Lung microvascular endothelial cell (primary cell): ENCODE results near the gene FAM8A1. TPM values are rescaled to one million over a fixed set of nuclear protein-coding genes. Genes with fewer than 3 reads are reported as not detected.
"Not testable (repeated sequence)": the region's sequence is repeated elsewhere in the genome, so short reads cannot be mapped to it uniquely, and the experiment has no call there.

Source experiments
- DNase-seq, 2 donors: peaks; one replicate each; pipeline versions ENCODE4 v3.0.0 to v3.0.0-alpha.2; 2010; ENCODE audit warnings: low read depth in 2 of 2
- total RNA-seq: library from RNA; depleted of rRNA; stranded (reverse); fragments of >200 nt; gene quantifications from 2 replicates; pipeline ENCODE4 v1.2.1, GENCODE V29; 2014

The FAM8A1 gene
- total RNA-seq, result 7.0 and 9.1 TPM in 2 replicates

- peak; percentile 89 to 95 for DNase-seq
Measured at GRCh38 chr6:17599877-17600526, at the start of gene FAM8A1. Gene FAM8A1, plus strand, starts transcription at chr6:17600302. Its CDS starts 108 bp downstream, at chr6:17600410.

- no peak for DNase-seq
Measured at GRCh38 chr6:17551383-17551958, 48.6 kb upstream of the FAM8A1 start.

GRCh38 chr6:17552861-17553260 lies 47.2 kb upstream of the FAM8A1 start:
- DNase-seq, result no peak

GRCh38 chr6:17556014-17556413 lies 44.1 kb upstream of the FAM8A1 start:
- DNase-seq, result no peak

GRCh38 chr6:17562636-17563035 lies 37.5 kb upstream of the FAM8A1 start:
- DNase-seq, result no peak

- DNase-seq, result no peak
Measured at GRCh38 chr6:17565399-17565798, 34.7 kb upstream of the FAM8A1 start.

- DNase-seq, result no peak
Measured at GRCh38 chr6:17574866-17575560, 25.1 kb upstream of the FAM8A1 start.

- DNase-seq, result no peak
Measured at GRCh38 chr6:17577059-17577458, 23.0 kb upstream of the FAM8A1 start.

GRCh38 chr6:17580518-17581048 lies 19.5 kb upstream of the FAM8A1 start:
- peak; percentile 38 to 46 for DNase-seq

- DNase-seq, result not testable (repeated sequence)
Measured at GRCh38 chr6:17581282-17581681, 18.8 kb upstream of the FAM8A1 start.

GRCh38 chr6:17583811-17584210 lies 16.3 kb upstream of the FAM8A1 start:
- peak; percentile 16 to 85 for DNase-seq

- peak; percentile 76 to 87 for DNase-seq
Measured at GRCh38 chr6:17584241-17584803, 15.8 kb upstream of the FAM8A1 start.

GRCh38 chr6:17585766-17586490 lies 14.2 kb upstream of the FAM8A1 start:
- DNase-seq, result no peak

GRCh38 chr6:17586623-17587022 lies 13.5 kb upstream of the FAM8A1 start:
- DNase-seq, result not testable (repeated sequence)

GRCh38 chr6:17588011-17588410 lies 12.1 kb upstream of the FAM8A1 start:
- DNase-seq, result no peak

- peak in 1 of 2 donors; percentile 77 for DNase-seq
Measured at GRCh38 chr6:17589406-17590096, 10.6 kb upstream of the FAM8A1 start.

GRCh38 chr6:17591287-17591686 lies 8.8 kb upstream of the FAM8A1 start:
- no peak for DNase-seq

GRCh38 chr6:17593246-17593645 lies 6.9 kb upstream of the FAM8A1 start:
- DNase-seq, result no peak

GRCh38 chr6:17596085-17596484 lies 4.0 kb upstream of the FAM8A1 start:
- DNase-seq, result no peak

GRCh38 chr6:17600527-17601385 lies 654 bp downstream of the FAM8A1 start:
- peak; percentile 29 to 64 for DNase-seq
